GM18508 (cell line): Measurements from ENCODE around the gene MAN1C1.

ENCODE experiments used
- ATAC-seq: cut with Tn5 transposase; IDR thresholded peaks from one replicate; pipeline ENCODE4 v1.9.1; 2021; ENCODE audit warnings: moderate number of reproducible peaks; ENCODE audit not compliant: insufficient read depth, unreplicated experiment

MAN1C1 gene

GRCh38 chr1:25705699-25706098 is 89.1 kb downstream of the MAN1C1 start:
- ATAC-seq = no peak

GRCh38 chr1:25706146-25707089 is 89.8 kb downstream of the MAN1C1 start:
- ATAC-seq = no peak

- no peak for ATAC-seq
Measured at GRCh38 chr1:25707280-25708016, 90.9 kb downstream of the MAN1C1 start.

GRCh38 chr1:25710583-25711347 is 94.2 kb downstream of the MAN1C1 start:
- ATAC-seq = no peak

GRCh38 chr1:25711555-25712298 is 95.1 kb downstream of the MAN1C1 start:
- ATAC-seq = no peak

- ATAC-seq = no peak
Measured at GRCh38 chr1:25712299-25712970, 95.8 kb downstream of the MAN1C1 start.

GRCh38 chr1:25713961-25714360 is 97.4 kb downstream of the MAN1C1 start:
- ATAC-seq = no peak

- ATAC-seq = no peak
Measured at GRCh38 chr1:25714372-25714931, 97.9 kb downstream of the MAN1C1 start.

- no peak for ATAC-seq
Measured at GRCh38 chr1:25715888-25716287, 99.3 kb downstream of the MAN1C1 start.

- no peak for ATAC-seq
Measured at GRCh38 chr1:25716320-25716719, 99.7 kb downstream of the MAN1C1 start.

- ATAC-seq = no peak
Measured at GRCh38 chr1:25718732-25719131, 102.1 kb downstream of the MAN1C1 start.

- ATAC-seq = no peak
Measured at GRCh38 chr1:25720624-25721023, 104.0 kb downstream of the MAN1C1 start.

- no peak for ATAC-seq
Measured at GRCh38 chr1:25723250-25723880, 106.8 kb downstream of the MAN1C1 start.

GRCh38 chr1:25724201-25724600 is 107.6 kb downstream of the MAN1C1 start:
- no peak for ATAC-seq

GRCh38 chr1:25724966-25725365 is 108.4 kb downstream of the MAN1C1 start:
- ATAC-seq = no peak

- no peak for ATAC-seq
Measured at GRCh38 chr1:25725482-25725881, 108.9 kb downstream of the MAN1C1 start.

GRCh38 chr1:25727088-25727487 is 110.5 kb downstream of the MAN1C1 start:
- no peak for ATAC-seq

GRCh38 chr1:25727635-25728286 is 111.2 kb downstream of the MAN1C1 start:
- no peak for ATAC-seq
